Subcutaneous abdominal adipose tissue (tissue), 5 donors: ENCODE data around the gene P3H1.

Experiments used
- H3K27ac ChIP-seq: one replicate; pipeline ENCODE4 v1.7.0; 2013; ENCODE audit warnings: low read depth, mild to moderate bottlenecking, inconsistent platforms, low read length, moderate library complexity
- H3K27me3 ChIP-seq, 5 donors: one replicate each; pipeline ENCODE4 v1.7.0; 2013; ENCODE audit warnings: low read length in 5 of 5, inconsistent platforms in 1 of 5; ENCODE audit not compliant: control insufficient read depth in 5 of 5, insufficient read depth in 4 of 5
- H3K36me3 ChIP-seq, 5 donors: one replicate each; pipeline ENCODE4 v1.7.0; 2013; ENCODE audit warnings: low read length in 5 of 5; ENCODE audit not compliant: control insufficient read depth in 5 of 5, insufficient read depth in 5 of 5
- H3K4me1 ChIP-seq, 5 donors: one replicate each; pipeline ENCODE4 v1.7.0; 2013; ENCODE audit warnings: low read length in 5 of 5, mild to moderate bottlenecking in 3 of 5, moderate library complexity in 1 of 5; ENCODE audit not compliant: control insufficient read depth in 5 of 5, insufficient read depth in 5 of 5
- H3K4me3 ChIP-seq, 5 donors: one replicate each; pipeline ENCODE4 v1.7.0; 2013; ENCODE audit warnings: low read length in 5 of 5, low read depth in 1 of 5
- H3K9ac ChIP-seq, 5 donors: one replicate each; pipeline ENCODE4 v1.7.0; 2013; ENCODE audit warnings: low read length in 5 of 5, mild to moderate bottlenecking in 4 of 5, moderate library complexity in 3 of 5
- H3K9me3 ChIP-seq, 5 donors: one replicate each; pipeline ENCODE4 v1.7.0; 2013; ENCODE audit warnings: low read length in 5 of 5; ENCODE audit not compliant: control insufficient read depth in 5 of 5
- donor health status: healthy.
- donor health status: healthy.
- donor health status: healthy.
- donor health status: healthy.
- donor health status: healthy.

P3H1 gene

GRCh38 chr1:42747125-42747524 is 19.7 kb downstream of the P3H1 start:
- Histone ChIP-seq H3K36me3 (peaks cover 0 to 55% (median 53%) of the 10 kb centered on the region in 5 donors), H3K9ac (no peak overlapping the region)

GRCh38 chr1:42746436-42747105 is 20.3 kb downstream of the P3H1 start:
- Histone ChIP-seq H3K4me3 (no peak overlapping the region), H3K27ac (no peak overlapping the region), H3K27me3 (no peaks in the 10 kb centered on the region), H3K9ac (no peak overlapping the region), H3K9me3 (no peaks in the 10 kb centered on the region), H3K36me3 (peaks cover 0 to 49% (median 47%) of the 10 kb centered on the region in 5 donors), H3K4me1 (peaks cover 4 to 16% (median 12%) of the 10 kb centered on the region in 5 donors)

More at GRCh38 chr1:42747125-42747524, 19.7 kb downstream of the P3H1 start:
- Histone ChIP-seq H3K4me1 (peaks cover 4 to 16% (median 12%) of the 10 kb centered on the region in 5 donors), H3K27me3 (no peaks in the 10 kb centered on the region), H3K4me3 (no peak overlapping the region), H3K9me3 (no peaks in the 10 kb centered on the region), H3K27ac (no peak overlapping the region)

- H3K27me3 ChIP-seq = no peaks in the 10 kb centered on the region
- no peak overlapping the region for H3K27ac ChIP-seq
- no peaks in the 10 kb centered on the region for H3K9me3 ChIP-seq
- H3K4me3 ChIP-seq = no peak overlapping the region
- H3K9ac ChIP-seq = no peak overlapping the region
- H3K4me1 ChIP-seq = peaks cover 4 to 16% (median 12%) of the 10 kb centered on the region in 5 donors
- peaks cover 0 to 48% (median 47%) of the 10 kb centered on the region in 5 donors for H3K36me3 ChIP-seq
Measured at GRCh38 chr1:42745851-42746250, 21.0 kb downstream of the P3H1 start.

- no peaks in the 10 kb centered on the region for H3K27me3 ChIP-seq
- no peaks in the 10 kb centered on the region for H3K9me3 ChIP-seq
- no peak overlapping the region for H3K27ac ChIP-seq
- peaks cover 3 to 11% (median 10%) of the 10 kb centered on the region in 5 donors for H3K4me1 ChIP-seq
- H3K9ac ChIP-seq = no peak overlapping the region
- H3K4me3 ChIP-seq = no peak overlapping the region
- peaks cover 0 to 36% (median 35%) of the 10 kb centered on the region in 5 donors for H3K36me3 ChIP-seq
Measured at GRCh38 chr1:42744148-42744413, 22.7 kb downstream of the P3H1 start.

GRCh38 chr1:42743317-42744147 is 23.3 kb downstream of the P3H1 start:
- peaks cover 0 to 31% (median 29%) of the 10 kb centered on the region in 5 donors for H3K36me3 ChIP-seq
- no peaks in the 10 kb centered on the region for H3K27me3 ChIP-seq
- no peak overlapping the region for H3K27ac ChIP-seq
- H3K9ac ChIP-seq = no peak overlapping the region
- peaks cover 2 to 6% (median 4%) of the 10 kb centered on the region in 5 donors for H3K4me1 ChIP-seq
- no peak overlapping the region for H3K4me3 ChIP-seq
- no peaks in the 10 kb centered on the region for H3K9me3 ChIP-seq

GRCh38 chr1:42742617-42743316 is 24.1 kb downstream of the P3H1 start:
- peaks cover 0 to 23% (median 21%) of the 10 kb centered on the region in 5 donors for H3K36me3 ChIP-seq
- no peak overlapping the region for H3K4me3 ChIP-seq
- no peaks in the 10 kb centered on the region for H3K9me3 ChIP-seq
- H3K27me3 ChIP-seq = peaks cover 0 to 4% (median 0%) of the 10 kb centered on the region in 5 donors
- H3K9ac ChIP-seq = no peak overlapping the region
- H3K27ac ChIP-seq = no peak overlapping the region
- peaks cover 0 to under 1% (median 0%) of the 10 kb centered on the region in 5 donors for H3K4me1 ChIP-seq

- no peak overlapping the region for H3K27ac ChIP-seq
- no peak overlapping the region for H3K9ac ChIP-seq
- peaks cover 0 to 17% (median 16%) of the 10 kb centered on the region in 5 donors for H3K36me3 ChIP-seq
- peaks cover 0 to 4% (median 0%) of the 10 kb centered on the region in 5 donors for H3K27me3 ChIP-seq
- H3K4me1 ChIP-seq = peaks cover 0 to 7% (median 0%) of the 10 kb centered on the region in 5 donors
- H3K4me3 ChIP-seq = no peak overlapping the region
- H3K9me3 ChIP-seq = no peaks in the 10 kb centered on the region
Measured at GRCh38 chr1:42742141-42742540, 24.7 kb downstream of the P3H1 start.

- no peaks in the 10 kb centered on the region for H3K9me3 ChIP-seq
- H3K27me3 ChIP-seq = peaks cover 0 to 4% (median 0%) of the 10 kb centered on the region in 5 donors
- peaks cover 0 to 11% (median 3%) of the 10 kb centered on the region in 5 donors for H3K4me1 ChIP-seq
- no peak overlapping the region for H3K4me3 ChIP-seq
- peaks cover 0 to 12% (median 12%) of the 10 kb centered on the region in 5 donors for H3K36me3 ChIP-seq
- no peak overlapping the region for H3K27ac ChIP-seq
- no peak overlapping the region for H3K9ac ChIP-seq
Measured at GRCh38 chr1:42741706-42742105, 25.1 kb downstream of the P3H1 start.

- Histone ChIP-seq H3K9ac (no peak overlapping the region), H3K36me3 (peaks cover 0 to 6% (median 5%) of the 10 kb centered on the region in 5 donors), H3K27me3 (peaks cover 0 to 4% (median 0%) of the 10 kb centered on the region in 5 donors), H3K4me3 (no peak overlapping the region), H3K27ac (no peak overlapping the region), H3K9me3 (no peaks in the 10 kb centered on the region), H3K4me1 (peaks cover 0 to 18% (median 8%) of the 10 kb centered on the region in 5 donors)
Measured at GRCh38 chr1:42740851-42741580, 25.8 kb downstream of the P3H1 start.
